HG03108 (cell line): ENCODE results near the gene HOXD4.

Source experiments
- ATAC-seq: cut with Tn5 transposase; IDR thresholded peaks from one replicate; pipeline ENCODE4 v1.9.1; 2021; ENCODE audit warnings: moderate library complexity; ENCODE audit not compliant: unreplicated experiment

Gene HOXD4

DNA sequence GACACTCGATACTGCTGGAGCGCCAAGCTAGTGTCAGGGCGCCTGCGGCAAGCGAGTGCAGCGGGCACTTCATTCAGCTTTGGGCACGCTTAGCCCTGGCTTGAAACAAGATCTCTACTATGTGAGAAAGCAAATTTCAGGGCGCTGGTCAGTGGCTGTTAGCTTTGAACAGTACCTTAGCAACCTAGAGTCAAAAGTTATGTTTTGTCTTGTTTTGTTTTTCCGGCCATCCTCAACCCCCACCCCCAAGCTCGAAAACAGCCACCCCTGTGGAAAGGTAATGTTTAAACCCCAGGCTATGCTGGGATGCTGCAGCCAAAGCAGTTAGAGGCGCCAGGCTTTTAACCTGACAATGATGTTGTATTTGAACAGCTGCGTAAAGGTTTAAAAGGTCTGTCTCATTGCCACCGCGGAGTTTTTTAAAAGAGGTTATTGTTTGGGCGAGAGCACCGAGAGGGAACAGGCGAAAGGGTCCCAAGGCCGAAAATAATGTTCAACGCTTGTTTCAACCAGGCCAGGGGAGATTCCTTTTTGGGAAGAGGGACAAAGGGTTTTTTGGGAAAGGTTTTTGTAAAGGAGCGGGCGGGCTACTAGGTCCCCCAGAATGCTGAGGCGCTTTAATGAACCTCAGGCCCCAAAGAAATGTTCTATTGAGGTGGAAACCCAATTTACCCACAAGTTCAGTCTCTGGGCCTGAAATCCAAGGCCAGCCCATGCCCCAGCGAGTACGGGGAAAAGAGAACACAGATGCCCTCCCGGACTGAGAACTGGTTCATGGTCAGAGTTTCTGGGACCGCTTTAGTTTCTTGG lies 37.0 kb upstream of the HOXD4 start:
- no peak for ATAC-seq

DNA sequence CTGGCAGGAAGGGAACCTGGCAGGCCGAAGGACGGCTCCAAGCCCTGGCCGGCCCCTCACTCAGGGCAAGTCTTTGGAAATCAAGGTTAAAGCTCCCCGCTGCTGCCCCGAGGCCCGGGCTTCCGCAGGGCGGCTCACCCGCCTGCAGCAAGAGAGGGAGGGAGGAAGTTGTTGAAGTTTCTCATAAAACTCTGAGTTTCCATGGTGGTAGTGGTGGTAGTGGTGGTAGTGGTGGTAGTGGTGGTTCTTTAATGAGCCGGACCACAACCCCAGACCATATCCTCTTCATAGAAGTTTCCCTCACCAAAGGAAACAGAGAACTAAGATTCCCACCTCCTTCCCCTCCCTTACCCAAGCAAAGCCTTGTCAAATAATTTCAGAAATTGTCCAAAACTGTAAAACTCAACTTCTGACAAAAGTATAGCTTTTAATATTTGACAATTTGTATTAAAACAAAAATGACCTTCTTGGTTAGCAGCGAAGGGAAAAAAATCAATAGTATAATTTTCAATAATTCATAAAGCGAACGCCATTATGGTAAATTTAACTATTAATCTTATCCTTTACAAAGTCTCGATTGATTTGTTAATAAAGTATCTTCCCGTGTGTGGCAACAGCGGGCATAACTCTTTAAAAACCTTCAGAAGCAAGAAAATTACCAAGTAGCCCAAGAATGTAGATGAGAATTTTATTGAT lies 36.3 kb upstream of the HOXD4 start:
- no peak for ATAC-seq

DNA sequence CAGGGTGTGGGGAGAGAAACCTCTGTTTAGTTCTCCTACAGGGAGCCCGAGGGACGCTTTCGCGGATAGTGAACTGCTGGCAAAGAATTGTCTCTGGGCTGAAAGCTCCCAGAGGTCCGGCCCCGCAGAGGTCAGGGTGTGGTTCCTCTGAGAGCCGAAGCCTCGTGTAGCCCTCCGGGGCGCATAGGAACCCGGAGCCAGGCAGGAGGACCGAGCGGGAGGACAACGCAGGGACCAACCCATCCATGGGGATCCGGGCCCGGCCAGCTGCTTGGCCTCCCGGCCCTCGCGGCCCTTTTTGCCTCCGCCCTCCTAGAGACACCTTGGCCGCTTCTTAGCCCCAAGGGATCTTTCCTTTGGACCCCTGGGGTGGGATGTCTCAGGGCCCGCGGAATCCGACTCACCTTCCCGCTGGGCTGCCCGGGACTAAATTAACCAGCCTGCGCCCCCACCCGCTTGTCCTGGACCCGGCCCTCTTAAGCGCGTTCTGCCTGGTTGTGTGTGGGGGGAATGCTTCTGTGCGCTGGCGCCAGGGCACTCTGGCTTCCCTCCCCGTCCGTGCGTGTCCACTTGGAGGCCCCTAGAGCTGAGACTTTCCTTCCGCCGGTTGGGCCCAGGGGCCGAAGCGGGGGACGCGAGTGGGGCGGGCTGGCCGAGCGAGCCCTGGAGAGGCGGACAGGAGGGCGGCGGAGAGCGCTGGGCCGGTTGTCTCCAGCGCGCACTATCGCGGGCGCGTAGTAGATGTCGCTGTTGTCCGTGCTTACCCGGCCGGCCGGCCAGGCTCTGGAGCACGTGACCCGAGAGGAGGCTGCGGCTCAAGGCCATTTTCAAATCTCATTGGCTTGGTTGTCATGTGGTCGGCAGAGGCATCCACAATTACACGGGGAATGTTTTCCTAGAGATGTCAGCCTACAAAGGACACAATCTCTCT lies 35.2 kb upstream of the HOXD4 start, which contains the start of gene HOXD10:
Gene HOXD10 (plus strand): TSS at position 896 of the 931 bp plus-strand sequence. CDS start 56 bp downstream, outside the sequence.
- ATAC-seq = no peak

DNA sequence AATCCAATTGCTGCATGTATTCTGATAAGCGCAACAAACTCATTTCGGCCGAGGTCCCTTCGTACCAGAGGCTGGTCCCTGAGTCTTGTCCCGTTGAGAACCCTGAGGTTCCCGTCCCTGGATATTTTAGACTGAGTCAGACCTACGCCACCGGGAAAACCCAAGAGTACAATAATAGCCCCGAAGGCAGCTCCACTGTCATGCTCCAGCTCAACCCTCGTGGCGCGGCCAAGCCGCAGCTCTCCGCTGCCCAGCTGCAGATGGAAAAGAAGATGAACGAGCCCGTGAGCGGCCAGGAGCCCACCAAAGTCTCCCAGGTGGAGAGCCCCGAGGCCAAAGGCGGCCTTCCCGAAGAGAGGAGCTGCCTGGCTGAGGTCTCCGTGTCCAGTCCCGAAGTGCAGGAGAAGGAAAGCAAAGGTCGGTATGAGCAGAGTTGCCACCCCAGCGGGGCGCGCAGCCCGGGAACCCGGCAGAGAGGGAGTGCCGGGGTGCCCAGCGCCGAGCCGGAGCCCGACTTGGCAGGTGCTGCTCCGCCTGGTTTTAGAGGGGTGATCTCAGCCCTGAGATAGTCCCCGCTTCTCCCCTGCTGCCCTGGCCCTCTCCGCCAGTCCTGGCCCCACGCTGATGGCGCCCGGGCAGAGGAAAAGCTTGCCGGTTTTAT lies 34.1 kb upstream of the HOXD4 start:
- no peak for ATAC-seq

DNA sequence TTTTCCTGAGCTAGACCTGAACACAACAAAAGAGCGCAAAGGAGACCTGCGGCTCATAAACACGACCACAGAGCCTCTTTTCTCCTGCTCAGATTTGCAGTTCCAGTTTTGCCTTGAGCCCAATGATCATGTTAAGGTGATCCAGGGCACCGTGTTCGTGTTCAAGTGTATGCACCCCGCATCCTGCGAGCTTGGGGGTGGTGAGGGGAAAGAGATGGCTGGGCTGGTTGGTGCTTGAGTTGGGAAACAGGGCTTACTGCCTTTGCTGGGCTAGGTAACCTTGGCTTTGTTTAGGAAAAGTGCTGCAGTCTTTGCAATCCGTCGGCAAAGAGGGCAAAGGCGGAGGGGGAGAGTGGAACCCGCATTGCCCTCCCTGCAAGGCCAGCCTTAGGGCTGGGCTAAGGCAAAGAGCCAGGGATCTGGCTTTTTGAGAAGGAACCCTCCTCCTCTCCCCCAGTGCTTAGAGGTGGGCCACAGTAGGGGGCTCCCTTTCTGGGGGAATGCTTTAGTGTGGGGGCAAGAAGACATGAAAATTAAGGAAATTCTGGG lies 33.5 kb upstream of the HOXD4 start:
- no peak for ATAC-seq

DNA sequence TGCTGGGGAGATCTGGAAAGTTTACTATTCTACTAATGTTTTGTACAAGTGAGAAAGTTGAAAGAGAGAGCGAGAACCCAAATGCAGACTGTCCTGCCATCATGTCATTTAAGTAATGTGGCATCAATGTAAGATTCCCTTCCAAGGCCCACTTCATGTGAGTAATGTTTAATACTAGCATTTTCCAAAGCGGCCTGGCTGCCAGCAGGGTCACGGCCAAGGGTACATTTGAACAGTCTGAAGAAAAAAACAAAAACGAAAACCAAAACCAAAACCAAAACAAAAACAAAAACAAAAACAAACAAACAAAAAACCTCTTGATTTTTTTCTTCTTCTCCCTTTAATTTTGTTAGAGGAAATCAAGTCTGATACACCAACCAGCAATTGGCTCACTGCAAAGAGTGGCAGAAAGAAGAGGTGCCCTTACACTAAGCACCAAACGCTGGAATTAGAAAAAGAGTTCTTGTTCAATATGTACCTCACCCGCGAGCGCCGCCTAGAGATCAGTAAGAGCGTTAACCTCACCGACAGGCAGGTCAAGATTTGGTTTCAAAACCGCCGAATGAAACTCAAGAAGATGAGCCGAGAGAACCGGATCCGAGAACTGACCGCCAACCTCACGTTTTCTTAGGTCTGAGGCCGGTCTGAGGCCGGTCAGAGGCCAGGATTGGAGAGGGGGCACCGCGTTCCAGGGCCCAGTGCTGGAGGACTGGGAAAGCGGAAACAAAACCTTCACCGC lies 32.6 kb upstream of the HOXD4 start:
- ATAC-seq = no peak

DNA sequence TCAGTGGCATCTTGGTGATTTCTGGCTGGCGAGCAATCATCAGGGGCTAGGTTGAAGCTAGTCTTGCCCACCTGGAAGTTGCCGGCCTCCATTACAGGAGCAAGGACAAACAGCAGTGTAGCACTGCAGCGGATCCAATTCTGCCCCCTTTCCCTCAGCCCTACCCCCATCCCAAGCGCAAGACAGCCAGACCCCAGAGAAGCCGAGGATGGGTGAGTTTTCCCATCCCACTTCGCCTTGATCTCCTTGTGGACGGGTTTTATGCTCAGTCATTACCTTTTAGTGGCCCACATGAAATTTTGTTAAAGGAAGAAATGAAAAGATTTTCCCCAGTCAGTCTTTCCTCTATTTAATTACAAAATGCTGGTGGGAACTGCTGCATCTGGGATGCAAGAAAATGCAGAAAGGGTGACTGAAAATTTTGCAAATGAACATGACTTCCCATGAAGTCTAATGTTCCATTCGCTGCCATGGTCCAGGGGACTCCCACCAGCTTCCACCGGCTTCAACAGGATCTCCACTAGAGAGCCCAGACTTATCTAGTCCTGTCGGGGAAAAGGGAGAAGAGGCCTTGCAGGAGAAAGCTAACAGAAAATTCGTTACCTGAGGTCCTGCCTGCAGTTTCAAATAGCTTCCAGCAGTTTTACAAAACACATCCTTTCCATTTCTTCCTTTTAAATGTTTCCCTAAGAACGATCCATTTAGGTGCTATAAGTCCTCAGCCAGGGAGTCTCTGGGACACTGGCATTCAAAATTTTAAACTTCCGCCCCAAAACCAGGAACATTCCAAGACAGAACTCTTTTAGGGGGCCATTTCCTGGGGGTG lies 30.8 kb upstream of the HOXD4 start:
- ATAC-seq = no peak

DNA sequence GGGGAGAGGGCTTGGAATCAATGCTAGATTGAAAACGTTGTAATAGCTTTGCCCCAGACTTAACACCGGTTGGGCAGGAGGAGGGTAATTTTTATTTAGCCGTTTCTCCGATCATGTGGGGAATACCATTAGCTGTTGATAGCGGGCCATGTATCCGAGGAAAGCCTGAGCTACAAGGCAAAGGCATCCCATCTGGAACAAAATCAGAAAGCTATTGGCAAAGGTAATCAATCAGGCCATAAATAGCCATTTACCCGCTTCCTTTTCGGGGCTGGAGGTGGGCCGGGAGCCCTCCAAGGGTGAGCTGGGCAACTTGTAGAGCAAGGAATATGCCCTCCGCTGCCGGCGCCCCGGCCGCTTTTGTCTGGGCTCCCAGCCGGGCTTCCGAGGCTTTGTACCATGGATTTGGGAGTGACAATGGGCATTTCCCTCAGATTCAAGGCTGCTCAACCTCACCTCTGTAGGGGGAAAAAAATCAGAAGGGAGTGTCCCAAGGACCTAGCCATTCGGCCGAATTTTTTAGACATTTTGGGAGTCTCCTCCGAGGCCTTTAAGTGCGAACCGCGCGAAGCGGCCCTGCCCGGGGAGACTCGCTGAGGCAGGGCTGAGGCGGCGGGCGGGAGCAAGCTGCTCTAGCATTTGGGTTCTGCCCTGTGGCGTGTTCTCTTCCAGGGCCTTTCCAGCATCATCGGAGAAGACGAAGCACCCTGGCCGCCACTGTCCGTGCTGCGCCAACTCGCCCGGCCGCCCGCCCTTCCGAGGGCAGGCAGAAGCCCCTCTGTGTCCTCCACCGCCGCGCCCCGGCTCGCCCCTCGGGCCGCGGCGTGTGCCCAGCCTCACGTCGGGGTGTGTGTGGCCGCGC lies 29.9 kb upstream of the HOXD4 start:
- no peak for ATAC-seq

DNA sequence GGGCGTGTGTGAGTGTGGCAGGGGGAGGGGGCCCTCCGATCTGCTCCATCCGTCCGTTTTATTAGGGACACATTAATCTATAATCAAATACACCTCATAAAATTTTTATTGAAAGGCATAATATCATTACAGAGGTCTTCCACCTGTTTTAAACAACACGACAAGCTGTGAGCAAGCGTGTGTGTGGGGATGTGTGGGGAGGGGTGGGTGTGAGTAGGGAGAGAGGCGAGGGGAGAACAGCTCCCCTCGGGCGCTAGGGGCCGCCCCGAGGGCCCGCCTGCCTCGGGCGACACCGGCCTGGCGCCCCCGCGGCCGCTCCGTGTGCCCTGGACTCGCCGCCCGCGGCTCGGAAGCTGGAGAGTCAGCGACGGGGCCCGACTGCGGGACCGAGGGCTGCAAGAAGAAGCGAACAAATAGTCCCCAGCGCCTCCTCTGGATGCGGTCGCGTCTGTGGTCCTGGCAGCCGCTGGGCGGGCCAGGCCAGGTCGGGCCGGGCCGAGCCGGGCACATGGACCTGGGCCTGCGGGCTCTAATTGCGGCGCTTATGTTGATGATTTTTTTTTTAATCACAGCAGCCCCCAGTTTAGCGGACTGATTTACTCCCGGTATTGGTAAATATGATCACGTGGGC lies 29.2 kb upstream of the HOXD4 start:
- ATAC-seq = no peak

DNA sequence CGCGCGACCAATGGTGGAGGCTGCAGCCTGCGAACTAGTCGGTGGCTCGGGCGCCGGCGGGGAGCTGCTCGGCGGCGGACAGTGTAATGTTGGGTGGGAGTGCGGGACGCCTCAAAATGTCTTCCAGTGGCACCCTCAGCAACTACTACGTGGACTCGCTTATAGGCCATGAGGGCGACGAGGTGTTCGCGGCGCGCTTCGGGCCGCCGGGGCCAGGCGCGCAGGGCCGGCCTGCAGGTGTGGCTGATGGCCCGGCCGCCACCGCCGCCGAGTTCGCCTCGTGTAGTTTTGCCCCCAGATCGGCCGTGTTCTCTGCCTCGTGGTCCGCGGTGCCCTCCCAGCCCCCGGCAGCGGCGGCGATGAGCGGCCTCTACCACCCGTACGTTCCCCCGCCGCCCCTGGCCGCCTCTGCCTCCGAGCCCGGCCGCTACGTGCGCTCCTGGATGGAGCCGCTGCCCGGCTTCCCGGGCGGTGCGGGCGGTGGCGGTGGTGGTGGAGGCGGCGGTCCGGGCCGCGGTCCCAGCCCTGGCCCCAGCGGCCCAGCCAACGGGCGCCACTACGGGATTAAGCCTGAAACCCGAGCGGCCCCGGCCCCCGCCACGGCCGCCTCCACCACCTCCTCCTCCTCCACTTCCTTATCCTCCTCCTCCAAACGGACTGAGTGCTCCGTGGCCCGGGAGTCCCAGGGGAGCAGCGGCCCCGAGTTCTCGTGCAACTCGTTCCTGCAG lies 28.5 kb upstream of the HOXD4 start, which contains the start of gene HOXD9:
Gene HOXD9 (plus strand): TSS at position 37 of the 728 bp plus-strand sequence. CDS start 50 bp downstream, at position 87.
- ATAC-seq = no peak

DNA sequence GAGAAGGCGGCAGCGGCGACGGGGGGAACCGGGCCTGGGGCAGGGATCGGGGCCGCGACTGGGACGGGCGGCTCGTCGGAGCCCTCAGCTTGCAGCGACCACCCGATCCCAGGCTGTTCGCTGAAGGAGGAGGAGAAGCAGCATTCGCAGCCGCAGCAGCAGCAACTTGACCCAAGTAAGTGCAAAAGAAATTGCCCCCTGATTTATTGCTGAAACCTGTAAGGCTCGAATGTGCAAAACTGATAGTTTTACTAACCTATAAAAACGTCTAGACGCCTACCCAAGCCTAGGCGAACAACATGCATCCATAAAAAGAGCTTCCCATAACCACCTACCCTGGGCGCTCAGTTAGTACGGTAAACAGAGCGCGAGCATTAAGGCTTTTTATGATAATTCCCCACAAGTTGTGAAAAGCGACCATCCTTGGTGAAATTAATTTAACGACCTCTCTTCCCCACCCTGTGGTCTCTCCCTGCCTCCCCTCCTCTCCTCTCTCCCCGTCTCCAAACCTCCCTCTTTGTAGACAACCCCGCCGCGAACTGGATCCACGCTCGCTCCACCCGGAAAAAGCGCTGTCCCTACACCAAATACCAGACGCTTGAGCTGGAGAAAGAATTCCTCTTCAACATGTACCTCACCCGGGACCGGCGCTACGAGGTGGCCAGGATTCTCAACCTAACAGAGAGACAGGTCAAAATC lies 27.8 kb upstream of the HOXD4 start:
- no peak for ATAC-seq

DNA sequence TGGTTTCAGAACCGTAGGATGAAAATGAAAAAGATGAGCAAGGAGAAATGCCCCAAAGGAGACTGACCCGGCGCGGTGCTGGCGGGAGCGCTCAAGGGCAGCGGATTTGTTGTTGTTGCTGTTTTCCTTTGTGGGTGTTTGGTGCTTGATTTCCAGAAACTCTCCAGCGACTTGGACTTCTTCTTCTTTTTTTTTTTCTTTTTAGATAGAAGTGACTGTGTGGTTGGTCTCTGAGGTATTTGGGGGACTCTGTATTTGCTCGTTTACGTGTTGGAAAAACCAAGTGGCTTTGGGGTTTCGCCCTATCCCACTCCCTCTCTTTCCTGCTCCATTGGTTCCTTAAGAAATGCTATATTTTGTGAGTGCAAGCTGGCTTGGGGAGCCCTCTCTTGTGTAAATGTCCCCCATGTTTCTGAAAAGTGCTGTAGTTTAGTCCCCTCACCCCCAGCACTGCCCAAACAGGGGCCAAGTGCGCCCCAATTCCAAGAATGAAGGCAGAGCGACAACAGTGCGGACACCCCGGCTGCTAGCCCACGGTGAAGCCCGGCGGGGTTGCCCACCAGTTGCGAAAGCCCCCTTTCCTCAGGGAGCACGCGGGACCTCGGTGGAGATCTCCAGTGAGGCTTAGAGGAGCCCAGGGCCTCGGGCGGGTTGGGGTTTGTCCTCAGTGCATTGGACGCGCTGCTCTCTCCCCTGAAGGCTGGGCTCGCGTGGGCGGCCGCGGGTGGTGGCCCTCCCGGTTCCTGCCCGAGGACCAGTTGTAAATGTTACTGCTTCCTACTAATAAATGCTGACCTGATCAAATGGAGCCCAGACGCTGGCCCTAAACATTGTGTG lies 27.0 kb upstream of the HOXD4 start:
- ATAC-seq = no peak

DNA sequence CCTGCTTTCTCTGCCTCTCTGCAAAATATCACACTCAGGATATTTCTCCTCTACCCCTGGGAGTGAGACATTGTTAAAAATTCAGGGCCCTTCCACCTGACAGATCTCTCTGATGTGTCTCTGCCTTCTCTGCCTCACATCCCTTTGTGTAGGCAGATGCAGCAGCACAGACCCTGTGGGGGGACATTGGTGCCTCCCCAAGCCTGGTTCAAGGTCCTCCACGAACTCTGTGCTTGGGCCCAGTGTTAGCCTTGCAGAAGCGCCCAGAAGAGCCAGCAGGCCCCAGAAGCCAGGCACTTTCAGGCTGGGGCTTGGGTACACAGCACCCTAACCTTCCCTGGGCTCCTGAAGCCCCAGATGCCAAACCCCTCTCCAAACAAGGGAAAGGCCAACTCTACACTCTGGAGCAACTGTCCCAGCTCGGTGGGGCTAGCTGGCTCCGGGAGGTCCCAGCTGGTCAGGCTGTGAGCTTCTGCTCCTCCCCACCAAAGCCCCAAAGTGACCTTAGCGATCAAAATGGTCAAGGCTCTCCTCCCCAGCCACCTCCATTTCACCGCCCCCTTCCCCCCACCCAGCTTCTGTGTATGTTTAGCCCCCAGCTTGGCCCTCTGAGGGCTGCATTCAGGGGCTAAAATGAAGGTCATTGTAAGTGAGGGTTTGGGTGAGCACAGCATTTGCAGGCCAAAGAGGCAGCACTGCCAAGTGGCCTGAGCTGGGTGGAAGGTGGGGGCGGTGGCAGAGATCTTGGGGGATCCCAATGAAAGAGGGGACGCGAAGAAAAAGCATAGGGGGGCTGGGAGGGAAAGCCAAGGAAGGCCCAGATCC lies 26.2 kb upstream of the HOXD4 start:
- no peak for ATAC-seq

DNA sequence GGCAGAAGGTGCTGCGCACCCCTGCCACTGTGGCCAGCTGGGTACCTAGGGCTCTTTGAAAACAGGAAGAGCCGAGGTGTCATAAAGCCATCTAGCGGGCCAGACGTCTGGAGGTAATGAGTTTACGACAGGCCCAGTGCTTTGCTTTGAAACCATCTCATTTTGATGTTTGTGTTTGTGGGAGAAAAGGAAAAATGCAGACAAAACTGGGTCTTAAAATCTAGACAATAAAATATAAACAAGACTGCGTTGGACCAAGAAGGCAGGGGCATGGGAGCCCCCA lies 25.6 kb upstream of the HOXD4 start:
- no peak for ATAC-seq
